ENCODE measurements around the gene SLC35B2. TPM values are rescaled to one million over a fixed set of nuclear protein-coding genes. Genes with fewer than 3 reads are reported as not detected.

Gene SLC35B2
- total and polyA plus RNA-seq, 9 of the 15 experiments (the other 6 are each of a cell fraction or from before 2014, with no cell fraction given): 14.5 to 59.1 (median 47.1) TPM

GRCh38 chr6:44227148-44227793 lies 30.1 kb downstream of the SLC35B2 start:
- no peak overlapping the region; the same call in 2 of the 3 replicates for H3K27ac ChIP-seq (ENCODE audit: extremely low read depth, low read depth, low read length)
- H3K27me3 ChIP-seq (ENCODE audit: control insufficient read depth in 2 of 2, insufficient read depth in 2 of 2, low read length in 2 of 2): no peaks in the 10 kb centered on the region
- peak overlapping the region; percentile 8; the same call in 1 of the 2 replicates for H3K4me2 ChIP-seq (ENCODE audit: insufficient read depth, low read length)
- in situ Hi-C loops (cut with MboI) (no loop called here), intact Hi-C loops (cut with micrococcal nuclease) (loop anchor here (2.0 to 10.0 kb wide), 2 partner anchors 54 to 592 kb away; partner anchors contain the start of gene MAD2L1BP)
- no peak overlapping the region; the same call in 1 of the 2 replicates for H3K4me3 ChIP-seq
- peak in 2 of 4 experiments; percentile 49 to 50 for DNase-seq (ENCODE audit: extremely low read depth in 1 of 4, low spot score in 3 of 4)
- no peak overlapping the region for H2AFZ ChIP-seq (ENCODE audit: low read depth, low read length)
- H3K9me3 ChIP-seq (replicated peaks; ENCODE audit: control insufficient read depth, insufficient read depth, low read depth, low read length): no peaks in the 10 kb centered on the region
- no TSS peak for BruUV-seq (replicated peaks)
- peaks cover 49 to 67% of the 10 kb centered on the region in 2 experiments for H3K4me1 ChIP-seq (replicated peaks in 1 of 2; ENCODE audit: control insufficient read depth in 2 of 2, insufficient read depth in 2 of 2, low read length in 2 of 2)
- H3K36me3 ChIP-seq (ENCODE audit: control insufficient read depth, insufficient read depth, low read length): peaks cover 54% of the 10 kb centered on the region
- H3K9ac ChIP-seq (ENCODE audit: insufficient read depth in 1 of 2, low read depth in 2 of 2, low read length in 2 of 2): peak overlapping the region in 1 of 2 experiments; percentile 92; a peak in 3 of 4 replicates
- CTCF ChIA-PET (ENCODE audit: low intra/inter-chr PET ratio): interaction anchor here (0.5 kb wide), 1 partner anchor 53 kb away, joined by 3 read pairs; no protein-coding TSS in a partner anchor
- ATAC-seq: no peak
- 79% methylated on average over 7 of the region's 7 CpGs for WGBS (ENCODE audit: insufficient coverage, low coverage, missing lambda C conversion rate)
- H3K9me1 ChIP-seq (ENCODE audit: control insufficient read depth, insufficient read depth, low read length): peaks cover 6% of the 10 kb centered on the region
- H4K20me1 ChIP-seq (replicated peaks; ENCODE audit: control insufficient read depth, insufficient read depth, low read length): peaks cover 3% of the 10 kb centered on the region; the same call in 1 of the 2 replicates
- no peak for FAIRE-seq
- POLR2A ChIA-PET: interaction anchor here (0.6 to 6.8 kb wide), 8 partner anchors 9 to 93 kb away, joined by 3 to 104 read pairs (median 4); partner anchors contain the start of genes CAPN11 and HSP90AB1
- peaks cover 56% of the 10 kb centered on the region for H3K79me2 ChIP-seq (ENCODE audit: control insufficient read depth, insufficient read depth, low read length)
- TF ChIP-seq ZBTB1 (CRISPR knock-in tag; IDR thresholded peaks at IDR 0.05; ENCODE audit: borderline replicate concordance, low read depth) (0 out of 2 replicates have a peak, but pooled peaks have one; percentile 54), RBFOX2 (IDR thresholded peaks at IDR 0.05; ENCODE audit: low read depth, low read length) (0 out of 2 replicates have a peak, but pooled peaks have one; percentile 34), CTCF (IDR thresholded peaks at IDR 0.05 in 2 of 3, conservative IDR thresholded peaks at IDR 0.05 in 1 of 3; ENCODE audit: insufficient read depth in 2 of 3, low read depth in 1 of 3, low read length in 3 of 3) (peak in 1 of 3 experiments; percentile 11; a peak in 1 of 6 replicates), ATF3 (IDR thresholded peaks at IDR 0.05) (peak; percentile 58), ATF3 (CRISPR knock-in tag; conservative IDR thresholded peaks at IDR 0.05) (no peak), ELF4 (CRISPR knock-in tag; IDR thresholded peaks at IDR 0.05) (no peak), CHD2 (IDR thresholded peaks at IDR 0.05; ENCODE audit: low read depth, low read length) (no peak), HNRNPK (IDR thresholded peaks at IDR 0.05; ENCODE audit: low read depth, low read length, poor library complexity, severe bottlenecking) (no peak), ZNF143 (CRISPR knock-in tag; IDR thresholded peaks at IDR 0.05) (no peak), TFAP4 (CRISPR knock-in tag; IDR thresholded peaks at IDR 0.05; ENCODE audit: borderline replicate concordance) (peak; percentile 35; the same call in 1 of the 2 replicates), POLR2G (IDR thresholded peaks at IDR 0.05; ENCODE audit: low read depth, low read length) (0 out of 2 replicates have a peak, but pooled peaks have one; percentile 18), ZBTB33 (CRISPR knock-in tag; IDR thresholded peaks at IDR 0.05) (peak; percentile 100), CREB3 (tag; conservative IDR thresholded peaks at IDR 0.05; ENCODE audit: low read depth) (no peak)

Measured in K562 (cell line).